Measurements from ENCODE around the gene PCSK1. TPM values are rescaled to one million over a fixed set of nuclear protein-coding genes. Genes with fewer than 3 reads are reported as not detected.

The PCSK1 gene
- total RNA-seq, 4 donors from 2014 or later: 1.6 to 2.5 TPM; not detected in 2

DNA sequence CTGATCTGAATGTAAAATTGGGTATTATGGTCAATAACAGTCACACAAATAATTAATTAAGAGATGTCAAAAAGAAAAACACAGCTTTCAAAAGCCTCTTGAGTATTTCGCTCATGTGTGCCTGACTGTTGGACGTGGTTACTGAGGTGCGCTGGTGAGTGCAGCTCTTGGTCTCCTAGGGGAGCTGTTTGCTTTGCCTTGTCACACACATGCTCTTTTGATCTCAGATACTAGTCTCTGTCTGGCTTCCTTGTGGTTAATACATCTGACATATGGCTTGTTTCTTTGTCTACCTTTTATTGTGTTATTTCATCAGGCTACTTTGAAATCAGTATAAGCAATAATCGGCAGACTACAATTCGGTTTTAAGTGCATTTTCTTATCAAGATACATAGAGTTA, 51.5 kb downstream of the PCSK1 start:
- DNase-seq: no peak
- in situ Hi-C loops (cut with MboI; ENCODE audit: low pct_ligation_motif_present in 1 of 4, low pct_unique_long_range_greater_than_20kb in 1 of 4, low sequenced_read_pairs in 3 of 4) (no loop called here), intact Hi-C loops (cut with DNase I; ENCODE audit: low total_unique reads) (no loop called here)
- no peaks in the 10 kb centered on the region for H3K9me3 ChIP-seq
- no peaks in the 10 kb centered on the region for H3K27me3 ChIP-seq
- TF ChIP-seq, protein P1, sequence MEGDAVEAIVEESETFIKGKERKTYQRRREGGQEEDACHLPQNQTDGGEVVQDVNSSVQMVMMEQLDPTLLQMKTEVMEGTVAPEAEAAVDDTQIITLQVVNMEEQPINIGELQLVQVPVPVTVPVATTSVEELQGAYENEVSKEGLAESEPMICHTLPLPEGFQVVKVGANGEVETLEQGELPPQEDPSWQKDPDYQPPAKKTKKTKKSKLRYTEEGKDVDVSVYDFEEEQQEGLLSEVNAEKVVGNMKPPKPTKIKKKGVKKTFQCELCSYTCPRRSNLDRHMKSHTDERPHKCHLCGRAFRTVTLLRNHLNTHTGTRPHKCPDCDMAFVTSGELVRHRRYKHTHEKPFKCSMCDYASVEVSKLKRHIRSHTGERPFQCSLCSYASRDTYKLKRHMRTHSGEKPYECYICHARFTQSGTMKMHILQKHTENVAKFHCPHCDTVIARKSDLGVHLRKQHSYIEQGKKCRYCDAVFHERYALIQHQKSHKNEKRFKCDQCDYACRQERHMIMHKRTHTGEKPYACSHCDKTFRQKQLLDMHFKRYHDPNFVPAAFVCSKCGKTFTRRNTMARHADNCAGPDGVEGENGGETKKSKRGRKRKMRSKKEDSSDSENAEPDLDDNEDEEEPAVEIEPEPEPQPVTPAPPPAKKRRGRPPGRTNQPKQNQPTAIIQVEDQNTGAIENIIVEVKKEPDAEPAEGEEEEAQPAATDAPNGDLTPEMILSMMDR (IDR thresholded peaks at IDR 0.05): no peak
- TF ChIP-seq EP300 (IDR thresholded peaks at IDR 0.05; ENCODE audit: low read depth) (no peak), POLR2AphosphoS5 (IDR thresholded peaks at IDR 0.05) (no peak), POLR2A (IDR thresholded peaks at IDR 0.05) (no peak)
- no peaks in the 10 kb centered on the region for H3K4me1 ChIP-seq
- H3K4me3 ChIP-seq: no peak overlapping the region
- H3K27ac ChIP-seq: no peak overlapping the region
- H3K36me3 ChIP-seq: no peaks in the 10 kb centered on the region
- 31% methylated on average over 5 of the region's 5 CpGs for WGBS, 2 donors (ENCODE audit: low coverage in 1 of 2)

DNA sequence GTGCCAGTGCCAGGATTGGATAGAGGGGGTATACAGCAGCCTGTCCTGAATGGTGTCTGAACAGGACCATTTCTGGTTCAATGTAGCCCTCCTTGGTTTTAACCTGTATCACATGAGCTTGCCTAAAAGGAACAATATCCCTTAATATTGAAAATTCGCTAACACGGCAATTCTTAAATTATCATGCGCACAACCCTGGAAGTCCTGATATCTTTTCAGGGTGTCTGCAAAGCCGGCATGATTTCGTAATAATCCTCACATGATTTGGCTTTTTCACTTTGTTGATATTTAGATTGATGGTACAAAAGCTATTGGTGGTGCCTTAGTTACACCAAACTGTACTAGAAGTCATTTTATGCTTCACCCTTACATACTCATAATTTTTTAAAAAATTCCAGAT, 53.2 kb downstream of the PCSK1 start:
- in situ Hi-C loops (cut with MboI; ENCODE audit: low pct_ligation_motif_present in 1 of 4, low pct_unique_long_range_greater_than_20kb in 1 of 4, low sequenced_read_pairs in 3 of 4) (no loop called here), intact Hi-C loops (cut with DNase I; ENCODE audit: low total_unique reads) (no loop called here)
- no peaks in the 10 kb centered on the region for H3K4me1 ChIP-seq

GRCh38 chr5:96377597-96377996, 55.5 kb downstream of the PCSK1 start:
- intact Hi-C loops (cut with DNase I; ENCODE audit: low total_unique reads): no loop called here
- TF ChIP-seq EP300 (IDR thresholded peaks at IDR 0.05; ENCODE audit: low read depth) (no peak), POLR2AphosphoS5 (IDR thresholded peaks at IDR 0.05) (no peak), POLR2A (IDR thresholded peaks at IDR 0.05) (no peak)
- TF ChIP-seq, protein P1 (IDR thresholded peaks at IDR 0.05): no peak
- Histone ChIP-seq H3K27me3 (no peaks in the 10 kb centered on the region), H3K4me3 (no peak overlapping the region), H3K4me1 (no peaks in the 10 kb centered on the region), H3K36me3 (no peaks in the 10 kb centered on the region), H3K9me3 (no peaks in the 10 kb centered on the region), H3K27ac (no peak overlapping the region)
- in situ Hi-C loops (cut with MboI; ENCODE audit: low pct_ligation_motif_present in 1 of 4, low pct_unique_long_range_greater_than_20kb in 1 of 4, low sequenced_read_pairs in 3 of 4): no loop called here
- no peak for DNase-seq

More for the DNA sequence above, 53.2 kb downstream of the PCSK1 start:
- Histone ChIP-seq H3K9me3 (no peaks in the 10 kb centered on the region), H3K27ac (no peak overlapping the region), H3K27me3 (no peaks in the 10 kb centered on the region), H3K36me3 (no peaks in the 10 kb centered on the region), H3K4me3 (no peak overlapping the region)
- DNase-seq: no peak
- WGBS, 2 donors (ENCODE audit: low coverage in 1 of 2): 91 to 97% methylated on average over 5 of the region's 5 CpGs
- no peak for TF ChIP-seq EP300 (IDR thresholded peaks at IDR 0.05; ENCODE audit: low read depth)
- no peak for TF ChIP-seq POLR2A (IDR thresholded peaks at IDR 0.05)
- TF ChIP-seq POLR2AphosphoS5 (IDR thresholded peaks at IDR 0.05): no peak
- TF ChIP-seq, protein P1 (IDR thresholded peaks at IDR 0.05): no peak

- Histone ChIP-seq H3K27me3 (no peaks in the 10 kb centered on the region), H3K36me3 (no peaks in the 10 kb centered on the region), H3K9me3 (no peaks in the 10 kb centered on the region), H3K4me1 (no peaks in the 10 kb centered on the region), H3K27ac (no peak overlapping the region), H3K4me3 (no peak overlapping the region)
- in situ Hi-C loops (cut with MboI; ENCODE audit: low pct_ligation_motif_present in 1 of 4, low pct_unique_long_range_greater_than_20kb in 1 of 4, low sequenced_read_pairs in 3 of 4): no loop called here
- 46 to 100% methylated on average over 1 to 2 of the region's 2 CpGs for WGBS, 2 donors (ENCODE audit: low coverage in 1 of 2)
- no peak for TF ChIP-seq EP300 (IDR thresholded peaks at IDR 0.05; ENCODE audit: low read depth)
- intact Hi-C loops (cut with DNase I; ENCODE audit: low total_unique reads): no loop called here
- DNase-seq: no peak
Observed at GRCh38 chr5:96377167-96377566, 55.9 kb downstream of the PCSK1 start.

GRCh38 chr5:96374653-96375052, 58.4 kb downstream of the PCSK1 start:
- Histone ChIP-seq H3K4me1 (no peaks in the 10 kb centered on the region), H3K36me3 (no peaks in the 10 kb centered on the region), H3K27ac (no peak overlapping the region), H3K9me3 (no peaks in the 10 kb centered on the region), H3K27me3 (no peaks in the 10 kb centered on the region), H3K4me3 (no peak overlapping the region)
- no peak for DNase-seq
- intact Hi-C loops (cut with DNase I; ENCODE audit: low total_unique reads): no loop called here
- TF ChIP-seq POLR2AphosphoS5 (IDR thresholded peaks at IDR 0.05): no peak
- TF ChIP-seq EP300 (IDR thresholded peaks at IDR 0.05; ENCODE audit: low read depth): no peak
- TF ChIP-seq, protein P1 (IDR thresholded peaks at IDR 0.05): no peak
- TF ChIP-seq POLR2A (IDR thresholded peaks at IDR 0.05): no peak
- in situ Hi-C loops (cut with MboI; ENCODE audit: low pct_ligation_motif_present in 1 of 4, low pct_unique_long_range_greater_than_20kb in 1 of 4, low sequenced_read_pairs in 3 of 4): no loop called here
- WGBS, 2 donors (ENCODE audit: low coverage in 1 of 2): 89% methylated on average over 5 of the region's 5 CpGs; no CpG with 5 or more reads in 1 of the 2 donors

All from transverse colon (tissue), 4 donors.